Posterior cingulate gyrus (tissue), 11 donors: ENCODE data around the gene PPP1R13L.
A peak's percentile ranks its signal among the peaks of the same experiment; 100 is the strongest.

Source experiments
- DNase-seq, 10 donors: peaks; one replicate each; pipeline versions ENCODE4 v3.0.0 to v3.0.0-alpha.2; 2020 to 2021; ENCODE audit warnings: mixed read lengths in 3 of 10
- intact Hi-C: fragments of 100-400 bp; cut with DNase I; formaldehyde crosslinking; loops from one replicate; pipeline ENCODE4 v1.15.1; 2023

PPP1R13L gene

GRCh38 chr19:45380107-45380506 lies 24.8 kb downstream of the PPP1R13L start:
- DNase-seq = no peak
- intact Hi-C loops = no loop called here

GRCh38 chr19:45376045-45376724 lies 28.7 kb downstream of the PPP1R13L start:
- intact Hi-C loops = no loop called here

GRCh38 chr19:45370410-45371204 lies 34.3 kb downstream of the PPP1R13L start, which contains the start of gene ERCC2:
Gene ERCC2, minus strand, starts transcription at chr19:45370573. Its CDS starts 33 bp downstream, at chr19:45370540.
- peak; percentile 97 to 100 (median 98) for DNase-seq
- intact Hi-C loops = loop anchor here (5.0 kb wide), 1 partner anchor 37 kb away; the partner anchor contains the start of genes POLR1G and PPP1R13L

More at GRCh38 chr19:45376045-45376724, 28.7 kb downstream of the PPP1R13L start:
- DNase-seq = no peak

GRCh38 chr19:45368737-45369340 lies 36.0 kb downstream of the PPP1R13L start:
- DNase-seq = peak in 1 of 10 donors; percentile 68
- intact Hi-C loops = no loop called here

GRCh38 chr19:45368127-45368526 lies 36.7 kb downstream of the PPP1R13L start:
- intact Hi-C loops = no loop called here
- no peak for DNase-seq

- DNase-seq = no peak
- intact Hi-C loops = no loop called here
Observed at GRCh38 chr19:45364696-45365095, 40.2 kb downstream of the PPP1R13L start.

GRCh38 chr19:45363861-45364459 lies 40.9 kb downstream of the PPP1R13L start:
- DNase-seq = peak in 1 of 10 donors; percentile 75
- intact Hi-C loops = no loop called here

GRCh38 chr19:45362291-45362690 lies 42.6 kb downstream of the PPP1R13L start:
- intact Hi-C loops = no loop called here
- DNase-seq = no peak

- intact Hi-C loops = no loop called here
- DNase-seq = no peak
Observed at GRCh38 chr19:45361608-45362007, 43.3 kb downstream of the PPP1R13L start.

GRCh38 chr19:45358213-45358792 lies 46.6 kb downstream of the PPP1R13L start:
- no peak for DNase-seq
- intact Hi-C loops = no loop called here

- intact Hi-C loops = no loop called here
- no peak for DNase-seq
Observed at GRCh38 chr19:45357445-45357783, 47.5 kb downstream of the PPP1R13L start.

- no peak for DNase-seq
- intact Hi-C loops = no loop called here
Observed at GRCh38 chr19:45356760-45357444, 48.0 kb downstream of the PPP1R13L start.

GRCh38 chr19:45355910-45356309 lies 49.0 kb downstream of the PPP1R13L start:
- DNase-seq = no peak
- intact Hi-C loops = no loop called here

GRCh38 chr19:45355402-45355801 lies 49.5 kb downstream of the PPP1R13L start:
- intact Hi-C loops = no loop called here
- no peak for DNase-seq

GRCh38 chr19:45354241-45354842 lies 50.5 kb downstream of the PPP1R13L start:
- intact Hi-C loops = no loop called here
- DNase-seq = no peak

- intact Hi-C loops = no loop called here
Observed at GRCh38 chr19:45352914-45353796, 51.7 kb downstream of the PPP1R13L start.

GRCh38 chr19:45352471-45352870 lies 52.4 kb downstream of the PPP1R13L start:
- DNase-seq = no peak
- intact Hi-C loops = no loop called here

More at GRCh38 chr19:45352914-45353796, 51.7 kb downstream of the PPP1R13L start:
- DNase-seq = no peak

GRCh38 chr19:45352062-45352461 lies 52.8 kb downstream of the PPP1R13L start:
- no peak for DNase-seq
- intact Hi-C loops = no loop called here
